ENCODE measurements around the gene ARHGEF17. TPM values are rescaled to one million over a fixed set of nuclear protein-coding genes. Genes with fewer than 3 reads are reported as not detected.
"Not testable (repeated sequence)": the region's sequence is repeated elsewhere in the genome, so short reads cannot be mapped to it uniquely, and the experiment has no call there.

ARHGEF17 gene
- total RNA-seq, 1 donor from 2014 or later, result 4.5 TPM

DNA sequence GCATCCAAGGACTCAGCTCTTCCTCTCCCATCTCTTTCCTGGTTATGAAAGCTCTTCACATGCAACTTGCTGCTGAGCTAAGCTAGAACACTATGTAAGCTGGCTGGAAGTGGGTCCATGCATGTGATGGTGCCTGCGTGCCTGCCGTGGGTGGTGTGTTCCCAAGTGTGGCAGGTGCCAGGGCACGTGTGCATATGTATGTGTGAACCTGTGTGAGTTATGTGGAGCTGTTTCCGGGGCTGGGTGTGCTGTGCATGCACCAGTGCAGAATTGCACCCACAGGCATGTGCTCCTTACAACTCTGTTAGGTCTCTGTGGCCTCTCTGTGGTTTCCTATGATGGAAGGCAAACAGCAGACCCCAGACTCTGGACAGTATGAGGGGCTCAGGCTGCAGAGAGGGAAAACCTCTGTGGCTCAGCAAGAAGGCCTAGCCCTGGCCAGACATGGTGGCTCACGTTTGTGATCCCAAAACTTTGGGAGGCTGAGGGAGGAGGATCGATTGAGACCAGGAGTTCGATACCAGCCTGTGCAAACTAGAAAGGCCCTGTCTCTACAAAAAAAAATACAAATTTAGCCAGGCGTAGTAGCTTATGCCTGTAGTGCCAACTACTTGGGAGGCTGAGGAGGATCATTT lies 40.1 kb upstream of the ARHGEF17 start:
- H3K36me3 ChIP-seq (ENCODE audit: control insufficient read depth, insufficient read depth, low read length), result no peaks in the 10 kb centered on the region
- H3K4me3 ChIP-seq (ENCODE audit: low read depth, low read length), result no peak overlapping the region
- no peak for DNase-seq (ENCODE audit: low read depth)
- TF ChIP-seq, protein P1, sequence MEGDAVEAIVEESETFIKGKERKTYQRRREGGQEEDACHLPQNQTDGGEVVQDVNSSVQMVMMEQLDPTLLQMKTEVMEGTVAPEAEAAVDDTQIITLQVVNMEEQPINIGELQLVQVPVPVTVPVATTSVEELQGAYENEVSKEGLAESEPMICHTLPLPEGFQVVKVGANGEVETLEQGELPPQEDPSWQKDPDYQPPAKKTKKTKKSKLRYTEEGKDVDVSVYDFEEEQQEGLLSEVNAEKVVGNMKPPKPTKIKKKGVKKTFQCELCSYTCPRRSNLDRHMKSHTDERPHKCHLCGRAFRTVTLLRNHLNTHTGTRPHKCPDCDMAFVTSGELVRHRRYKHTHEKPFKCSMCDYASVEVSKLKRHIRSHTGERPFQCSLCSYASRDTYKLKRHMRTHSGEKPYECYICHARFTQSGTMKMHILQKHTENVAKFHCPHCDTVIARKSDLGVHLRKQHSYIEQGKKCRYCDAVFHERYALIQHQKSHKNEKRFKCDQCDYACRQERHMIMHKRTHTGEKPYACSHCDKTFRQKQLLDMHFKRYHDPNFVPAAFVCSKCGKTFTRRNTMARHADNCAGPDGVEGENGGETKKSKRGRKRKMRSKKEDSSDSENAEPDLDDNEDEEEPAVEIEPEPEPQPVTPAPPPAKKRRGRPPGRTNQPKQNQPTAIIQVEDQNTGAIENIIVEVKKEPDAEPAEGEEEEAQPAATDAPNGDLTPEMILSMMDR (IDR thresholded peaks at IDR 0.05; ENCODE audit: insufficient read depth, low read length, severe bottlenecking), result no peak
- no peak for FAIRE-seq
- H3K27me3 ChIP-seq (ENCODE audit: control insufficient read depth, insufficient read depth, low read length), result no peaks in the 10 kb centered on the region

DNA sequence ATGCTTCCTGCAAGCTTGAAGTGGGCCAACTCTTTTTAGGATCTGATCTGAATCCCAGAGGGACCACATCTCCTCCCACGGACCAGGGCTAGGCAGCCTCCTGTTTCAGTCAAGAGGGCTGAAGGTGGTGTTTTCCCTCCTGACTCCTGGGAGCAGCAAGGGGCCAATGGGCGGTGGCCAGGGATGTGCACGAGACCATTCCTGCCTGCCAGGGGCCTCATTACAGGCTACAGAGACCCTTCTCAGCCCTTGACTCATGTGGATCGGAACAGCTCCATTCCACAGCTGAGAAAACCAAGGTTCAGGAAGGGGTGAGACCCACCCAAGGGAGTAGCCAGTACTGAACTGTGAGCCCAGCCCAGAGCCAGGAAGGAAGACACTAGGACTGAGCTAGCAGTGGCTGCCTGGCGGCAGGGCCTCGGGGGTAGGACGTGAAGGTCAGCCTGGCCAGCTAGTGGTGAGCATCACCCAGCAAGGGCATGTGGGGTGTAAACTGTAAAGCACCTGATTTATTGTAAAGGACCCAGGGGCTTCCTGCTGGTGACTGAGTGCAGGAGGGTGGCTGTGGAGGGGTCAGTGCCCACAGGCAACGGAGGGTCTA lies 39.3 kb upstream of the ARHGEF17 start:
- Histone ChIP-seq H3K36me3 (ENCODE audit: control insufficient read depth, insufficient read depth, low read length) (no peaks in the 10 kb centered on the region), H3K27me3 (ENCODE audit: control insufficient read depth, insufficient read depth, low read length) (no peaks in the 10 kb centered on the region), H3K4me3 (ENCODE audit: low read depth, low read length) (no peak overlapping the region)
- TF ChIP-seq, protein P1 (IDR thresholded peaks at IDR 0.05; ENCODE audit: insufficient read depth, low read length, severe bottlenecking), result no peak
- FAIRE-seq (peak; percentile 13), DNase-seq (ENCODE audit: low read depth) (no peak)

DNA sequence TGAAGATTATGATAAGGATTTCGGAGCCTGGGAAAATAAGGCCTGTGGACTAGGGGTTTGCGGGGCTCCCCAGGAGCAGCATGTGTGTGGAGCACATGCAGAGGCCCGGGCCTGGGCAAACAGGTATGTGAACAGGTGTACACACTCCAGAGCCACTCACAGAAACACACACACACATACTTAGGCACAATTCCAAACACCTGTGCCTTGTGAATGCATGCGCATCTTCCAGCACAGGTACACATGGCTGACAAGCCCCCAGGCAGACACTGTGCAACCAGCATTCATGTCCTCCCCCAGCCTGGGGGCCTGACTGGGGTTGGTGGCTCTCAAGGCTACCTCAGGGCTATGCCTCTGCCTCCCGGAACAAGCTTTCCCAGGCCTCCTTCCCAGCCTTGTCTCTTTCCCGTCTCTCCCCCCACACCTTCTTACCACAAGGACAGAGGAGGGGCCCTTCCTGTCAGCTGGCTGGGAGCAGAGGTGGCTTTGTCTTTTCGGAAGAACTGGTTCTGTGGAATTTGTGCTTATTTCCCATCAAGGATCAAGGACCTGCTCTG lies 38.5 kb upstream of the ARHGEF17 start:
- no peak overlapping the region for H3K4me3 ChIP-seq (ENCODE audit: low read depth, low read length)
- DNase-seq (ENCODE audit: low read depth), result no peak
- TF ChIP-seq, protein P1 (IDR thresholded peaks at IDR 0.05; ENCODE audit: insufficient read depth, low read length, severe bottlenecking), result no peak
- H3K27me3 ChIP-seq (ENCODE audit: control insufficient read depth, insufficient read depth, low read length), result no peaks in the 10 kb centered on the region
- FAIRE-seq, result no peak
- no peaks in the 10 kb centered on the region for H3K36me3 ChIP-seq (ENCODE audit: control insufficient read depth, insufficient read depth, low read length)

- peak; percentile 18 for DNase-seq (ENCODE audit: low read depth)
- TF ChIP-seq, protein P1 (IDR thresholded peaks at IDR 0.05; ENCODE audit: insufficient read depth, low read length, severe bottlenecking), result no peak
- no peak overlapping the region for H3K4me3 ChIP-seq (ENCODE audit: low read depth, low read length)
- H3K27me3 ChIP-seq (ENCODE audit: control insufficient read depth, insufficient read depth, low read length), result no peaks in the 10 kb centered on the region
- no peak for FAIRE-seq
- no peaks in the 10 kb centered on the region for H3K36me3 ChIP-seq (ENCODE audit: control insufficient read depth, insufficient read depth, low read length)
Observed at GRCh38 chr11:73270016-73270854, 37.8 kb upstream of the ARHGEF17 start.

GRCh38 chr11:73270855-73271477 lies 37.1 kb upstream of the ARHGEF17 start:
- H3K36me3 ChIP-seq (ENCODE audit: control insufficient read depth, insufficient read depth, low read length), result no peaks in the 10 kb centered on the region
- no peak overlapping the region for H3K4me3 ChIP-seq (ENCODE audit: low read depth, low read length)
- FAIRE-seq (no peak), DNase-seq (ENCODE audit: low read depth) (no peak)
- TF ChIP-seq, protein P1 (IDR thresholded peaks at IDR 0.05; ENCODE audit: insufficient read depth, low read length, severe bottlenecking), result no peak
- no peaks in the 10 kb centered on the region for H3K27me3 ChIP-seq (ENCODE audit: control insufficient read depth, insufficient read depth, low read length)

- not testable (repeated sequence) for H3K4me3 ChIP-seq (ENCODE audit: low read depth, low read length); FAIRE-seq; DNase-seq (ENCODE audit: low read depth)
Observed at GRCh38 chr11:73271478-73271865, 36.6 kb upstream of the ARHGEF17 start.

More at GRCh38 chr11:73271478-73271865, 36.6 kb upstream of the ARHGEF17 start:
- not testable (repeated sequence) for H3K36me3 ChIP-seq (ENCODE audit: control insufficient read depth, insufficient read depth, low read length); H3K27me3 ChIP-seq (ENCODE audit: control insufficient read depth, insufficient read depth, low read length)

Measured in bronchial epithelial cell (primary cell).